Smooth muscle cell (in vitro differentiated cells): ENCODE data around the gene SPSB3. TPM values are rescaled to one million over a fixed set of nuclear protein-coding genes. Genes with fewer than 3 reads are reported as not detected.

Experiments used
- DNase-seq: peaks from one replicate; lab custom pipeline; 2025; ENCODE audit not compliant: unreplicated experiment; lab: John Stamatoyannopoulos, UW
- H2AFZ ChIP-seq: fragments of 200-600 bp; sonication (generic); 2 replicates; pipeline ENCODE4 v1.6.0; 2016; ENCODE audit warnings: antibody characterized with exemption, low read depth, mild to moderate bottlenecking
- H3F3A ChIP-seq: fragments of 200-600 bp; sonication (generic); 2 replicates; pipeline ENCODE4 v1.6.0; 2017; ENCODE audit warnings: antibody characterized with exemption, low read depth
- H3K27ac ChIP-seq: fragments of 200-600 bp; sonication (generic); 2 replicates; pipeline ENCODE4 v1.5.1; 2016; ENCODE audit warnings: low read depth, mild to moderate bottlenecking
- H3K27me3 ChIP-seq: fragments of 200-600 bp; sonication (generic); 2 replicates; pipeline ENCODE4 v1.6.1; 2016; ENCODE audit warnings: low read depth, mild to moderate bottlenecking
- H3K36me3 ChIP-seq: fragments of 200-600 bp; sonication (generic); 2 replicates; pipeline ENCODE4 v1.5.1; 2016; ENCODE audit warnings: low read depth
- H3K4me1 ChIP-seq: fragments of 200-600 bp; sonication (generic); 2 replicates; pipeline ENCODE4 v1.5.1; 2016; ENCODE audit warnings: low read depth
- H3K4me2 ChIP-seq: fragments of 200-600 bp; sonication (generic); 2 replicates; pipeline ENCODE4 v1.6.0; 2016; ENCODE audit warnings: mild to moderate bottlenecking
- H3K4me3 ChIP-seq: fragments of 200-600 bp; sonication (generic); 2 replicates; pipeline ENCODE4 v1.5.1; 2016; ENCODE audit warnings: mild to moderate bottlenecking
- H3K79me2 ChIP-seq: fragments of 200-600 bp; sonication (generic); 2 replicates; pipeline ENCODE4 v1.6.0; 2016; ENCODE audit warnings: low read depth, mild to moderate bottlenecking
- H3K9ac ChIP-seq: fragments of 200-600 bp; sonication (generic); 2 replicates; pipeline ENCODE4 v1.6.0; 2016; ENCODE audit warnings: low read depth
- H3K9me3 ChIP-seq: fragments of 200-600 bp; sonication (generic); replicated peaks from 2 replicates; pipeline ENCODE4 v1.5.1; 2016; ENCODE audit warnings: low read depth
- H4K20me1 ChIP-seq: fragments of 200-600 bp; sonication (generic); 2 replicates; pipeline ENCODE4 v1.6.0; 2016; ENCODE audit warnings: low read depth
- WGBS: methylation state at CpG from one replicate; pipeline ENCODE4 v1.1.7; 2016; ENCODE audit warnings: low lambda C conversion rate; 5-methylcytosine and 5-hydroxymethylcytosine counted together
- polyA plus RNA-seq: library from polyadenylated mRNA; unstranded; fragments of >200 nt; fragmentation: Nextera tagmentation; extraction: Ambion mirVana; gene quantifications from 2 replicates; pipeline ENCODE4 v1.2.1, GENCODE V29; 2016
- total RNA-seq: library from RNA; depleted of rRNA; stranded (reverse); fragments of >200 nt; gene quantifications from 2 replicates; pipeline ENCODE4 v1.2.3, GENCODE V29; 2014
- TF ChIP-seq, protein P1 (sequence below): fragments of 200-600 bp; sonication (generic); IDR thresholded peaks from 2 replicates; pipeline ENCODE4 v1.5.1; 2017; ENCODE audit warnings: borderline replicate concordance, mild to moderate bottlenecking, antibody characterized with exemption; ENCODE audit not compliant: insufficient read depth, poor library complexity, severe bottlenecking

Gene SPSB3
- total and polyA plus RNA-seq, 2 experiments from 2014 or later: 25.1 to 49.8 TPM

GRCh38 chr16:1810106-1810505, 27.7 kb upstream of the SPSB3 start:
- no peaks in the 10 kb centered on the region for H3K9me3 ChIP-seq
- H3K27me3 ChIP-seq: no peaks in the 10 kb centered on the region
- no peaks in the 10 kb centered on the region for H4K20me1 ChIP-seq
- H3K9ac ChIP-seq: no peak overlapping the region
- TF ChIP-seq, protein P1, sequence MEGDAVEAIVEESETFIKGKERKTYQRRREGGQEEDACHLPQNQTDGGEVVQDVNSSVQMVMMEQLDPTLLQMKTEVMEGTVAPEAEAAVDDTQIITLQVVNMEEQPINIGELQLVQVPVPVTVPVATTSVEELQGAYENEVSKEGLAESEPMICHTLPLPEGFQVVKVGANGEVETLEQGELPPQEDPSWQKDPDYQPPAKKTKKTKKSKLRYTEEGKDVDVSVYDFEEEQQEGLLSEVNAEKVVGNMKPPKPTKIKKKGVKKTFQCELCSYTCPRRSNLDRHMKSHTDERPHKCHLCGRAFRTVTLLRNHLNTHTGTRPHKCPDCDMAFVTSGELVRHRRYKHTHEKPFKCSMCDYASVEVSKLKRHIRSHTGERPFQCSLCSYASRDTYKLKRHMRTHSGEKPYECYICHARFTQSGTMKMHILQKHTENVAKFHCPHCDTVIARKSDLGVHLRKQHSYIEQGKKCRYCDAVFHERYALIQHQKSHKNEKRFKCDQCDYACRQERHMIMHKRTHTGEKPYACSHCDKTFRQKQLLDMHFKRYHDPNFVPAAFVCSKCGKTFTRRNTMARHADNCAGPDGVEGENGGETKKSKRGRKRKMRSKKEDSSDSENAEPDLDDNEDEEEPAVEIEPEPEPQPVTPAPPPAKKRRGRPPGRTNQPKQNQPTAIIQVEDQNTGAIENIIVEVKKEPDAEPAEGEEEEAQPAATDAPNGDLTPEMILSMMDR: no peak
- H3K4me1 ChIP-seq: peaks cover 5% of the 10 kb centered on the region
- no peak overlapping the region for H3K27ac ChIP-seq
- no peak overlapping the region for H3K4me3 ChIP-seq
- no peaks in the 10 kb centered on the region for H3K36me3 ChIP-seq
- no peak for DNase-seq
- 98% methylated on average over 16 of the region's 16 CpGs for WGBS
- H3F3A ChIP-seq: peaks cover 8% of the 10 kb centered on the region
- no peaks in the 10 kb centered on the region for H3K79me2 ChIP-seq
- no peak overlapping the region for H2AFZ ChIP-seq
- H3K4me2 ChIP-seq: no peak overlapping the region

- Histone ChIP-seq H3K9ac (no peak overlapping the region), H3K36me3 (no peaks in the 10 kb centered on the region)
- 81% methylated on average over 27 of the region's 28 CpGs for WGBS
These were observed 27.0 kb upstream of the SPSB3 start for GRCh38 chr16:1809281-1809801.

GRCh38 chr16:1808691-1809090, 26.3 kb upstream of the SPSB3 start:
- H3K36me3 ChIP-seq: no peaks in the 10 kb centered on the region
- no peaks in the 10 kb centered on the region for H3K79me2 ChIP-seq
- no peak for DNase-seq
- no peaks in the 10 kb centered on the region for H4K20me1 ChIP-seq
- no peak overlapping the region for H3K4me3 ChIP-seq
- H3K4me1 ChIP-seq: peaks cover 5% of the 10 kb centered on the region
- H2AFZ ChIP-seq: no peak overlapping the region
- H3K27me3 ChIP-seq: no peaks in the 10 kb centered on the region
- H3K9ac ChIP-seq: no peak overlapping the region
- H3K4me2 ChIP-seq: no peak overlapping the region
- H3K27ac ChIP-seq: no peak overlapping the region
- no peaks in the 10 kb centered on the region for H3K9me3 ChIP-seq
- peaks cover 5% of the 10 kb centered on the region for H3F3A ChIP-seq
- TF ChIP-seq, protein P1: no peak
- WGBS: 84% methylated on average over 18 of the region's 18 CpGs

More at GRCh38 chr16:1809281-1809801, 27.0 kb upstream of the SPSB3 start:
- DNase-seq: no peak
- H4K20me1 ChIP-seq: no peaks in the 10 kb centered on the region
- H3K4me2 ChIP-seq: no peak overlapping the region
- no peaks in the 10 kb centered on the region for H3K9me3 ChIP-seq
- peaks cover 8% of the 10 kb centered on the region for H3F3A ChIP-seq
- H3K27me3 ChIP-seq: no peaks in the 10 kb centered on the region
- peaks cover 5% of the 10 kb centered on the region for H3K4me1 ChIP-seq
- TF ChIP-seq, protein P1: no peak
- no peaks in the 10 kb centered on the region for H3K79me2 ChIP-seq
- no peak overlapping the region for H2AFZ ChIP-seq
- H3K27ac ChIP-seq: no peak overlapping the region
- no peak overlapping the region for H3K4me3 ChIP-seq

- H3K36me3 ChIP-seq: no peaks in the 10 kb centered on the region
- H3K4me2 ChIP-seq: no peak overlapping the region
- no peaks in the 10 kb centered on the region for H3K27me3 ChIP-seq
- no peaks in the 10 kb centered on the region for H3F3A ChIP-seq
- H2AFZ ChIP-seq: no peak overlapping the region
- H3K4me3 ChIP-seq: no peak overlapping the region
- TF ChIP-seq, protein P1: no peak
- no peak overlapping the region for H3K27ac ChIP-seq
- H3K9me3 ChIP-seq: no peaks in the 10 kb centered on the region
- no peak for DNase-seq
- H3K4me1 ChIP-seq: peaks cover 2% of the 10 kb centered on the region
- no peak overlapping the region for H3K9ac ChIP-seq
- 89% methylated on average over 10 of the region's 10 CpGs for WGBS
- H4K20me1 ChIP-seq: no peaks in the 10 kb centered on the region
- no peaks in the 10 kb centered on the region for H3K79me2 ChIP-seq
These were observed 25.3 kb upstream of the SPSB3 start for GRCh38 chr16:1807626-1808025.
